Measurements from ENCODE around the gene DET1. TPM values are rescaled to one million over a fixed set of nuclear protein-coding genes. Genes with fewer than 3 reads are reported as not detected.

DET1 gene
- total RNA-seq, 1 donor from 2014 or later, result 14.7 TPM

GRCh38 chr15:88512601-88513000, 33.9 kb downstream of the DET1 start:
- no peaks in the 10 kb centered on the region for H3K27me3 Mint-ChIP-seq (ENCODE audit: low read depth)
- no peaks in the 10 kb centered on the region for H3K4me1 Mint-ChIP-seq
- no peak overlapping the region for H3K4me3 Mint-ChIP-seq
- no peak for TF ChIP-seq CTCF (IDR thresholded peaks at IDR 0.05; ENCODE audit: unreplicated experiment)
- H3K9me3 Mint-ChIP-seq, result no peaks in the 10 kb centered on the region
- no peak overlapping the region for H3K27ac Mint-ChIP-seq
- no peak for DNase-seq (ENCODE audit: low spot score in 2 of 2, unreplicated experiment in 2 of 2)
- H3K36me3 Mint-ChIP-seq, result peaks cover 35% of the 10 kb centered on the region

- Mint-ChIP-seq H3K36me3 (peaks cover 38% of the 10 kb centered on the region), H3K4me3 (no peak overlapping the region), H3K27ac (no peak overlapping the region), H3K27me3 (ENCODE audit: low read depth) (no peaks in the 10 kb centered on the region), H3K9me3 (no peaks in the 10 kb centered on the region), H3K4me1 (no peaks in the 10 kb centered on the region)
- no peak for DNase-seq (ENCODE audit: low spot score in 2 of 2, unreplicated experiment in 2 of 2)
- TF ChIP-seq CTCF (IDR thresholded peaks at IDR 0.05; ENCODE audit: unreplicated experiment), result no peak
These were observed 34.4 kb downstream of the DET1 start for GRCh38 chr15:88512078-88512477.

- TF ChIP-seq CTCF (IDR thresholded peaks at IDR 0.05; ENCODE audit: unreplicated experiment), result no peak
These were observed 35.3 kb downstream of the DET1 start for GRCh38 chr15:88511161-88511560.

GRCh38 chr15:88509964-88510363, 36.5 kb downstream of the DET1 start:
- DNase-seq (ENCODE audit: low spot score in 2 of 2, unreplicated experiment in 2 of 2), result no peak
- Mint-ChIP-seq H3K27me3 (ENCODE audit: low read depth) (no peaks in the 10 kb centered on the region), H3K27ac (no peak overlapping the region), H3K9me3 (no peaks in the 10 kb centered on the region), H3K4me1 (no peaks in the 10 kb centered on the region), H3K36me3 (peaks cover 34% of the 10 kb centered on the region), H3K4me3 (no peak overlapping the region)
- no peak for TF ChIP-seq CTCF (IDR thresholded peaks at IDR 0.05; ENCODE audit: unreplicated experiment)

More at GRCh38 chr15:88511161-88511560, 35.3 kb downstream of the DET1 start:
- DNase-seq (ENCODE audit: low spot score in 2 of 2, unreplicated experiment in 2 of 2), result no peak
- no peak overlapping the region for H3K4me3 Mint-ChIP-seq
- H3K36me3 Mint-ChIP-seq, result peaks cover 34% of the 10 kb centered on the region
- H3K27ac Mint-ChIP-seq, result no peak overlapping the region
- no peaks in the 10 kb centered on the region for H3K27me3 Mint-ChIP-seq (ENCODE audit: low read depth)
- H3K9me3 Mint-ChIP-seq, result no peaks in the 10 kb centered on the region
- no peaks in the 10 kb centered on the region for H3K4me1 Mint-ChIP-seq

GRCh38 chr15:88509321-88509720, 37.2 kb downstream of the DET1 start:
- Mint-ChIP-seq H3K4me3 (no peak overlapping the region), H3K27me3 (ENCODE audit: low read depth) (no peaks in the 10 kb centered on the region), H3K4me1 (no peaks in the 10 kb centered on the region), H3K9me3 (no peaks in the 10 kb centered on the region), H3K27ac (no peak overlapping the region), H3K36me3 (peaks cover 36% of the 10 kb centered on the region)
- no peak for TF ChIP-seq CTCF (IDR thresholded peaks at IDR 0.05; ENCODE audit: unreplicated experiment)
- DNase-seq (ENCODE audit: low spot score in 2 of 2, unreplicated experiment in 2 of 2), result no peak

GRCh38 chr15:88506628-88507027, 39.9 kb downstream of the DET1 start:
- H3K4me3 Mint-ChIP-seq, result no peak overlapping the region
- no peaks in the 10 kb centered on the region for H3K9me3 Mint-ChIP-seq
- H3K4me1 Mint-ChIP-seq, result no peaks in the 10 kb centered on the region
- DNase-seq (ENCODE audit: low spot score in 2 of 2, unreplicated experiment in 2 of 2), result no peak
- H3K27ac Mint-ChIP-seq, result no peak overlapping the region
- no peak for TF ChIP-seq CTCF (IDR thresholded peaks at IDR 0.05; ENCODE audit: unreplicated experiment)
- H3K36me3 Mint-ChIP-seq, result peaks cover 39% of the 10 kb centered on the region
- H3K27me3 Mint-ChIP-seq (ENCODE audit: low read depth), result no peaks in the 10 kb centered on the region
